SK-N-SH treated with all-trans-retinoic acid at 6 μM for 48 hours (cell line): Measurements from ENCODE around the gene ITGB1BP1.

Experiments used
- ATAC-seq: fragments of 200-7000 bp; cut with Tn5 transposase; 3 replicates; pipeline ENCODE4 v1.9.1; 2020; ENCODE audit warnings: mild to moderate bottlenecking, moderate library complexity
- ARNTL ChIP-seq: fragments of 450-650 bp; formaldehyde crosslinking; IDR thresholded peaks from 2 replicates; pipeline ENCODE4 v1.5.0; 2020; ENCODE audit warnings: low read depth, mild to moderate bottlenecking, moderate library complexity, borderline replicate concordance
- BACH2 ChIP-seq: fragments of 250-450 bp; sonication (Bioruptor Pico); IDR thresholded peaks from 2 replicates; pipeline ENCODE4 v1.9.0; 2021; ENCODE audit warnings: mild to moderate bottlenecking, borderline replicate concordance
- CREB5 ChIP-seq: fragments of 250-450 bp; sonication (Bioruptor Pico); IDR thresholded peaks from 2 replicates; pipeline ENCODE4 v1.5.1; 2020; ENCODE audit warnings: low read depth, mild to moderate bottlenecking, moderate library complexity
- CSDC2 ChIP-seq: fragments of 250-450 bp; sonication (Bioruptor Pico); IDR thresholded peaks from 2 replicates; pipeline ENCODE4 v1.5.0; 2020; ENCODE audit warnings: mild to moderate bottlenecking, moderate library complexity
- ESRRG ChIP-seq: fragments of 250-450 bp; sonication (Bioruptor Pico); IDR thresholded peaks from 2 replicates; pipeline ENCODE4 v1.6.1; 2021; ENCODE audit warnings: mild to moderate bottlenecking
- OSR1 ChIP-seq: fragments of 250-450 bp; sonication (Bioruptor Pico); IDR thresholded peaks from 2 replicates; pipeline ENCODE4 v1.8.0; 2022; ENCODE audit warnings: moderate library complexity, mild to moderate bottlenecking, inconsistent platforms
- PATZ1 ChIP-seq: fragments of 250-450 bp; sonication (Bioruptor Pico); IDR thresholded peaks from 2 replicates; pipeline ENCODE4 v1.8.0; 2020; ENCODE audit warnings: mild to moderate bottlenecking, moderate library complexity, borderline replicate concordance
- PPARA ChIP-seq: fragments of 250-450 bp; sonication (Bioruptor Pico); IDR thresholded peaks from 2 replicates; pipeline ENCODE4 v1.5.0; 2020; ENCODE audit warnings: mild to moderate bottlenecking, borderline replicate concordance
- RARB ChIP-seq: fragments of 250-450 bp; sonication (Bioruptor Pico); IDR thresholded peaks from 2 replicates; pipeline ENCODE4 v1.8.0; 2021; ENCODE audit warnings: mild to moderate bottlenecking, moderate library complexity
- TCF4 ChIP-seq: fragments of 250-450 bp; sonication (Bioruptor Pico); IDR thresholded peaks from 2 replicates; pipeline ENCODE4 v1.8.0; 2021; ENCODE audit warnings: mild to moderate bottlenecking, moderate library complexity, borderline replicate concordance
- TSHZ2 ChIP-seq: fragments of 250-450 bp; sonication (Bioruptor Pico); IDR thresholded peaks from 2 replicates; pipeline ENCODE4 v1.5.0; 2020; ENCODE audit warnings: mild to moderate bottlenecking, moderate library complexity
- ZC3H10 ChIP-seq: fragments of 250-450 bp; sonication (Bioruptor Pico); IDR thresholded peaks from 2 replicates; pipeline ENCODE4 v1.5.1; 2021; ENCODE audit warnings: mild to moderate bottlenecking, moderate library complexity
- ZFP30 ChIP-seq: fragments of 450-650 bp; formaldehyde crosslinking; IDR thresholded peaks from 2 replicates; pipeline ENCODE4 v1.5.0; 2022; ENCODE audit warnings: mild to moderate bottlenecking, moderate library complexity
- ZNF565 ChIP-seq: fragments of 450-650 bp; formaldehyde crosslinking; conservative IDR thresholded peaks from 2 replicates; pipeline ENCODE4 v1.5.0; 2020; ENCODE audit warnings: low read depth, mild to moderate bottlenecking, moderate library complexity
- TF ChIP-seq, protein P1 (sequence below): fragments of 250-450 bp; sonication (Bioruptor Pico); IDR thresholded peaks from 2 replicates; pipeline ENCODE4 v1.8.0; 2021; ENCODE audit warnings: low read depth, mild to moderate bottlenecking, moderate library complexity, borderline replicate concordance

Gene ITGB1BP1

GRCh38 chr2:9375857-9376428, 47.4 kb downstream of the ITGB1BP1 start:
- ATAC-seq, result no peak
- no peak for TF ChIP-seq CSDC2 (CRISPR knock-in tag)
- TF ChIP-seq RARB (CRISPR knock-in tag), result no peak
- no peak for TF ChIP-seq PPARA (CRISPR knock-in tag)
- TF ChIP-seq, protein P1, sequence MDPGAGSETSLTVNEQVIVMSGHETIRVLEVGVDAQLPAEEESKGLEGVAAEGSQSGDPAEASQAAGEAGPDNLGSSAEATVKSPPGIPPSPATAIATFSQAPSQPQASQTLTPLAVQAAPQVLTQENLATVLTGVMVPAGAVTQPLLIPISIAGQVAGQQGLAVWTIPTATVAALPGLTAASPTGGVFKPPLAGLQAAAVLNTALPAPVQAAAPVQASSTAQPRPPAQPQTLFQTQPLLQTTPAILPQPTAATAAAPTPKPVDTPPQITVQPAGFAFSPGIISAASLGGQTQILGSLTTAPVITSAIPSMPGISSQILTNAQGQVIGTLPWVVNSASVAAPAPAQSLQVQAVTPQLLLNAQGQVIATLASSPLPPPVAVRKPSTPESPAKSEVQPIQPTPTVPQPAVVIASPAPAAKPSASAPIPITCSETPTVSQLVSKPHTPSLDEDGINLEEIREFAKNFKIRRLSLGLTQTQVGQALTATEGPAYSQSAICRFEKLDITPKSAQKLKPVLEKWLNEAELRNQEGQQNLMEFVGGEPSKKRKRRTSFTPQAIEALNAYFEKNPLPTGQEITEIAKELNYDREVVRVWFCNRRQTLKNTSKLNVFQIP (CRISPR knock-in tag), result no peak
- no peak for TF ChIP-seq BACH2 (CRISPR knock-in tag)
- no peak for TF ChIP-seq ESRRG (CRISPR knock-in tag)
- no peak for TF ChIP-seq ZNF565 (CRISPR knock-in tag)
- TF ChIP-seq CREB5 (CRISPR knock-in tag), result no peak
- TF ChIP-seq ZC3H10, result no peak
- TF ChIP-seq TSHZ2 (CRISPR knock-in tag), result no peak
- TF ChIP-seq ZFP30, result no peak
- no peak for TF ChIP-seq TCF4 (CRISPR knock-in tag)

DNA sequence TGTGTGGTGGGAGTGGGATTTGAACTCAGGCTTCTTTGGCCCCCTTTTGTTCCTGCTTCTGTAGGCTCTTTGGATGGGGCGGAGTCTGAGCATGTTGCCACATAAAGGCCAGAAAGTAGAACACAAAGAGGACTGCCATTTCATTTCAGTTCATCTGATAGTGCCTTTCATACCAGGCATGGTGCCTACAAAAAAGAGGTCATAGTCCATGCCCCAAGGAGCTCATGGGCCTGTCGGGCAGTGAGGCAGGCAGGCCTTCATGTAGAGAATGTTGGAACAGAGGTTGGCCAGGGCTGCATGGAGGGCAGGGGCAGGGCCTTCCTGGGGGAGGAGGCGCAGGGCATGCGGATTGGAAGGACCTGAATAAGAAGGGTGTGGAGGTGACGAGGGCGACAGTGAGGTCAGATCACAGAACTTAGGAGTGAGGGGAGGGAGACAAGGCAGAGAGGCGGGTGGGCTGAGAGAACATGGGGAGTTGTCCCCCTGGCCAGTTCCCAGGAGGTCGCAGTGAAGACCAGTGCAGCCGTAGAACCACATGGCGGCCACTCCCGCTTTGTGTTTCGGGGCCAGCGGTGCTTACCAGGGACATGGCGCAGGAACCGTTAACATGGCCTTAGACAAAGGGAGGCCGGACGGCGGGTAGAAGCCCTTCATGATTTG, 49.1 kb downstream of the ITGB1BP1 start:
- TF ChIP-seq CREB5 (CRISPR knock-in tag), result no peak
- TF ChIP-seq ZNF565 (CRISPR knock-in tag), result no peak
- no peak for TF ChIP-seq TCF4 (CRISPR knock-in tag)
- no peak for TF ChIP-seq ARNTL (CRISPR knock-in tag)
- no peak for TF ChIP-seq ESRRG (CRISPR knock-in tag)
- no peak for TF ChIP-seq OSR1
- TF ChIP-seq TSHZ2 (CRISPR knock-in tag), result no peak
- no peak for TF ChIP-seq PATZ1 (CRISPR knock-in tag)
- TF ChIP-seq ZC3H10, result no peak
- TF ChIP-seq RARB (CRISPR knock-in tag), result no peak
- TF ChIP-seq, protein P1 (CRISPR knock-in tag), result no peak
- no peak for ATAC-seq
